Fibroblast of skin of right quadriceps (primary cell): Measurements from ENCODE around the gene RAB14.
"Not testable (repeated sequence)": the region's sequence is repeated elsewhere in the genome, so short reads cannot be mapped to it uniquely, and the experiment has no call there.

ENCODE experiments used
- DNase-seq: peaks from one replicate; pipeline ENCODE4 v3.0.0-alpha.2; 2013

Gene RAB14

DNA sequence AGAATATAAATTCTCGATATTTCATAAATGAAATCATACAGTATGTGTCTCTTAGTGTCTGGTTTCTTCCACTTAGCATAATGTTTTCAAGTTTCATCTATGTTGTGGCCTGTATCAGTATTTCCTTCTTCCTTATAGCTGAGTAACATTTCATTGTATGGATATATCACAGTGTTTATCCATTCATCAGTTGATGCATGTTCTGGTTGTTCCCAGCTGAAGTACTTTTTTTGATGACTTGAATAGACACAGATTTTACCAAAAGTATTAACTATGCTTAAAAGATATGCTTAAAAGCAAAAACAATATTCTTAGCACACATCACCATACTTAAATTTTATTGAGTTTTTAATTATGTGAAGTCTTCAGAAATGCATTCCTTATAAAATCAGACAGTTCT, 12.7 kb downstream of the RAB14 start:
- no peak for DNase-seq

DNA sequence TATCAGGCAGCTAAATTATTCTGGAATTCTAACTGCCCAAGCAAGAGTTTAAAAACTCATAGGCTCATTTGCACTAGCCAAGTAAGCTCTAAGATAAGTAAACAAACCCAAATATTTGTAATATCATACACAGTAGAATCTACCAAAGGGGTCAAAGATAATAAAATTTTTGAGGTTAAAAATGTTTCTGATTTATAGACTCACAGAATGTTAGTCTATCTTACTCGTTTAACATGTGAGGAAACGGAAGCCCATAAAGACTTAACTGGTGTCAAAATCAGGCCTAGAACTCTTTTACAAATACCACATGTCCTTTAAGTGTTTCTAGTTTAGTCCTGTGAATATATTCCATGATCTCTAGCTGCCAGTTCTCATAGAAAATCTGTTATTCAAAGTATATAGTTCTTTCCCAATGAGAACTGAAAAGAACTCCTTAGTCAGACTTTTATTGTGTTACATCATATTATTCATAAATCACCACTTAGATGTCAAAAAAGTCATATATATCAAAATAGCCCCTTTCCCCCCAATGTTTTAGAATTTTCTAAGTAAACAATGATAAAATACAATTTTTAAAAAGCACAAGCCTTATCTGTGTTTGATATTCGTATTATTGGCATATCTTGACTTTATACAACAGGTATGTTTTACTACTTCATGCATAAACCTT, 13.9 kb downstream of the RAB14 start:
- DNase-seq, result peak; percentile 40

DNA sequence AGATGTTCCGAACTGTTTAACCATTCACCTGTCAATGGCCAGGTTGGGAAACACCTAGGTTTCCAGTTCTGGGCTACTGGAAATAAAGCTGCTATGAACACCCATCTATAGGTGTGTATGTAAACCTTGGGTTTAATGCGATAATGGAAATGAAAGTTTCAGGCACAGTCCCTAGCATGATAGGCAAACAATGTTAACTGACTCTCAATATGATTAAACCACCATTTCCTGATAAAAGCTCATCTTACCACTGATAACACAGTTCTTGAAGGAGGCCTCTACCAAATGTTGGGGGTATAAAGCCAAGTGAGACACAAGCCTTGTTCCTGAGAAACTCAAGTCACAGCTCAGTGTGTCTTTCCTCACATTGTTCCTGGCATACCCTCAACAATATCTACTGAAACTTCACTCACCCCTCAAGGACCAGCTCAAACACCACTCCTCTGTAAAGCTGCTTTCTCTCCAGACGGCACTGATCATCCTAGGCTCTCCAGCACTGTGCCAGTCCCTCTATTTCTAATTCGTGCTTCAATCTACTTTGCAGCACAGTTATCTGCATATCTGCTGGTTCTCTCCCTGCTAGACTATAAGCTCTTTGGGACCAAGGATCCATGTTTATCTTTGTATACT, 15.8 kb downstream of the RAB14 start:
- DNase-seq, result no peak

DNA sequence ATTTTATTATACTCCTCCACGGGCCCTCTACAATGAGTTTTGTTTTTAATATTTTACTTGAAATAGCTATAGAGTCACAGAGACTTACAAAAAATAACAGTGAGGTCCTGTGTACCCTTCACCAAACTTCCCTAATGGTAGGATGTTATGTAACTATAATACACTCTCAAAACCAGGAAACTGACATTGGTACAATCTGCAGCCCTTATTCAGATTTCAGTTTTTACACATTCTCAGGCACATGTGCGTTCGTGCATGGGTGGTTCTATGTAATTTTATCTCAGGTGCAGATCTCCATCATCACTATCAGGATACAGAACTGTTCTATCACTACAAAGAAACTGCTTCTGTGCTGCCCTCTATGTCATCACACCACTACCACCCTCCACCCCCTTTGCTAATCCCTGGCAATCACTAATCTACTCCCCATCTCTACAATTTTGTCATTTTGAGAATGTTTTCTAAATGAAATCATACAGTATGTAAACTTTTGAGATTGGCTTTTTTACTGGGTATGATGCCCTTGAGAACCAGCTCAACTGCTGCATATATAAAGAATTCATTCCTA, 16.4 kb downstream of the RAB14 start:
- no peak for DNase-seq

DNA sequence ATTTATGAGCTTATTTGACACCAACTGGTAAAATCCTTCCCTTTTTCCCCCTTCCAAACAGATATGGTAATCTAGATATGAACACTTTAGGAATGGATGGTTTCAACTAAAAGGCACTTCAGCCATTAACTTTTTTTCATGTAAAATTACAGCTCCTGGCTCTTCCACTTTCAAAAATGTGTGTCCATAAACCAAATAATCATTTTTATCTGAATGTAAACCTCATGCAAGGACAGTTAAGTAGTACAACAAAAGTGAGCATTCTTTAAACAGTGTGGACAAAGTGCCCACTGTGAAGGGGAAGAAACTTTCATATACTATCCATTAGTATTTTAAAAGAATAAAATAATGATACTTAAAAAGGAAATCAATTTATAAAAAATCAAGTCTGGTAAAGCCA, 17.2 kb downstream of the RAB14 start:
- DNase-seq, result no peak

DNA sequence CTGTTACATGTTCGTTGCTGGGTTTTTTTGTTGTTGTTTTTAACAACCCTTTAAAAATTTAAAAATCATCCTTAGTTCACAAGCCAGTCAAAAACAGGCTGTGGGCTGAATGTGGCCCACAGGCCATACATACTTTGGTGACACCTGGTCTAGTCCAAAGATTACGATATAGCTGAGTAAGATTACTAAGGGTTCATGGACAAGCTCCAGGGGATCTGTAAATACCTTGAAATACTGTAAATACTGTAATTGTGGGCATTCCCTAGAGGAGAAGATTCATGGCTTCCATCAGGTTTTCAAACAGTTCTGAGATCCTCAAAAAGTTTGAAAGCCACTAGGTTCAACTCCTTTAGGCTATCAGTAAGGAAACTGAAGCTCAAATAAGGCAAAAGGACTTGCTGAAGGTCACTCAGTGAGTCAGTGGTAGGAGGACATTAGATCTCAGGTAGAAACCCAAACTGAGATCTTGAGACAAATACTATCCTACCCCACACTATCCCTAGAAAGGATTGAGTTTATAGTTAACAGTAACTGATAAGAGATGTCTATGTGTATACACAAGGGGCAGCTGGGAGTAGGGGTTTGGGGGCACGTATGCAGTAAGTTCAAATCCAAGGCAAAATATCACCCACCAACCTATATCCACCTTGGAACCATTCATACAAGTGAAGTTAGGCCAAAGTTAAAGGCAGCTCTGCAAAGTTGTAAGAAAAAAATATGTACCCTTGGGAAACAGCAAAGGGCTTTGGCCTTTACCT, 17.8 kb downstream of the RAB14 start:
- DNase-seq, result no peak

DNA sequence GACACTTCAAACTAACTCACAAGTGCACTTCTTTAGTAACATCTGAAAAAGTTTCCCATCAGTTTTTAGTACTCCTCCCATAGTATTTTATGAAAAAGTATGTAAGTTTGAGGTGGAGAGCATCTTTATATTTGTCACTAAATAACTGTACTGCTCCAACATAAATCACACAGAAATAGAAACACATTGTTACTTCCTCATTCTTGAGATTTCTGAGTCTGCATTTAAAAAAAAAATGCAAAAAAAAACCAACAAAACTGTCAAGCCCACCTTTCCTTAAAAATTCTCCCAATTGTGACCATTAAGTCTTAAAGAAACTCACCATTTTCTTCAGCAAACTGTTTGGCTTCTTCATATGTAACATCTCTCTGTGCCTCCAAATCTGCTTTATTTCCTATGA, 18.7 kb downstream of the RAB14 start:
- DNase-seq, result no peak

DNA sequence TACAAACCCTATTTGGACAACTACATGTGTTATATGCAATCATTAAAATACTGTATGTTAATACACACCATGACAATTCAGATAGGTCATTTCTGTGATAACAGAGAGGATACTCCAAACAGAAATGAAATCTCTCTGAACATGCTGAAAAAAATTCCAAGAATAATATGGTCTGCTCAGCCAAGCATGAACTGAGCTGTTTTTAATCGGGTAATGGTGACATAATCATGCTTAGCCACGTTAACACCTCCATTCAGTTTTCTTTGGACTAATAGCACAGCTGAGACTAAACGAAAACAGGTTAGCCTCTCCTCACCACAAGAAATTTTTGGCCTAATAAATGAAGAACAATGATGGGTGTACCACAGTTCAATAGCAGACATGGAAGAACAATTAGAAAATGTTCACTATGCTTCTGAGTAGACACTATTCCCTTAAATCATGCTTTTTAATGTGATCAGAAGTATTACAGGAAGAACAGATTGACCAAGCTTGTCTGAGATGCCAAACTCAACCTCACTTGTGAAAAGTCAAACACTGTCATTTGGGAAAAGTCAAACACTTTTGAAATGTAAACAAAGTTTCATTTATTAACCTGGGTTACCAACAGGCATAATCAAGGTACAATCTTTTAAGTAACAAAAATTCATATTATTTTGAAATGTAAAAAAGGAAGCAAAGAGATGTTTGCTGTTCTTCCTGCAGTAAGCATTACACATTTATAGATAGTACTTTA, 19.4 kb downstream of the RAB14 start:
- DNase-seq, result no peak

DNA sequence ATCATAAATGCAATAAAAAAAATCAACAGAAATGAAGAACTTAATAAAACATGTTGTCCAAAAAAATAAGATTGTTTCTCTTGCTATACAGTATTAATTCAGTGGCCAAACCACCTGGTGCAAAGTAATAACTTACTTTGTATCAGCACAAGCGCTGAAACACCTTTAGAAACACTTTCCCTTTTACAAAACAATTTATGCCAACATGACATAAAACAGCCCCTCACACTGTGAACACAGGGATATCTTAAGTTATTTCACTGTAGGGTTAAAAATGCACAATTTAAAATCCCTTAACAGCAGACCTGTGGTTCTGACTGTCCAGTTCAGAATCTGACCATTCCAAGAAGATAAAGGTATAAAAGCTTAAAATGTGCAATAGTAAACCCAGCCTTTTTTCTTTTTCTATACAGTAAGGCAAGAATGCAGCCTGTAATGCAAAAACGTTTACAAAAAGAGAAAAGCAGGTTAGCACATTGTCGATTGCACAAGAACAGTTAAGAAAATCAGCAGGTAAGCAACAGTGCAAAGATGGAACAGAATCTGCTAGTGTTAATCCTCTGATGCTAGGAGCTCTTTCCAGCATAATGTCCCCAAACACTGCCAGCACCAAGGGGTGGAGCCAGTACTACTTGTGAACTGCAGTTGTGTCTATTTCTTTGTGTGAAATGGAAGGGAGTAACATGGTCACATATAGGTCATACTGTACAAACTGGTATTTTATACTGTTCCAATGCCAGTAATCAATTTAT, 21.6 kb downstream of the RAB14 start:
- no peak for DNase-seq

DNA sequence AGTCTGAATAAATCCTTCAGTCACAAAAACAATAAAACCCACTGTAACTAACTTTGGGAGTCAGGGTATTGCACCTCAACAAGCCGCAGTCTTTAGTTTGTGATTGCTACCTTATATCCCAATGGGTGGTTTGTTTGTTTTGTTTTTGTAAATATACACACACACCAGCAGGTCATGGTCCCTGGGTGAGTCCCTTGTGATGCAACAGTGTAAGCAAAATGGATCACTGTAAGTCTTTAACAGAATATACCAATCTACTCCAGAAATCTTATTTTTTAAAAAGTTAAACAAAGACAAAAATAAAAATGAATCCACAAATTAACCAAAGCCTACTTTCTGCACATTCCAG, 22.3 kb downstream of the RAB14 start:
- DNase-seq, result not testable (repeated sequence)

DNA sequence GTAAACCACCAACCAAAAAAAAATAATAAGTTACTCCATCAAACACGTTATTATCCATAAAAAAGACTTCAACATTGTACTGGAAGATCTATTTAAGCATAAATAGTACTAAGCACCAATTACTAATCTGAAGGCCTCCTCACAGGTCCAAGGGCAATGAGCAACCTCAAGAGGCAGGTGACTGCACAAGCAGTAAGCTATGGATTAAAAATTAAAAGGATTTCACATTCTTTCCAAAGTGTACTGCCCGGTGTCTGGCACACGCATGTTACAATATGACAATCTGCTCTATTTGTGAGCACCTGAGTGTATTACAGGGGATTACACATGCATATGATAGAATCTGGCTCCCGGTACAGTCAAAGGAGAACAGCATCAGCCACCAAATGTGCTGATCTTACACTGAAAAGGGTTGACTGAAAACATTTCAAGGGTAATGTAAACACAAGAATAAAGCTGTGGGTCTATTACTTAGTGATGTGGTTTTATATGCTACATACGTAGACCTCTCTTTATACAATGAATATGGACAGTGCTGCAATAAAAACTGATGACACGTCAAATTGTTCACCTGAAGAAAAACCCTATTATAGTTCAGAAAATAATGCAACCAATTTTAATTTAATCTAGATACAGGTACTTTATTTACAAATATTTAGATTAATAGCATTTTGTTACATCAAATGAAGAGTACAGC, 22.8 kb downstream of the RAB14 start:
- no peak for DNase-seq

DNA sequence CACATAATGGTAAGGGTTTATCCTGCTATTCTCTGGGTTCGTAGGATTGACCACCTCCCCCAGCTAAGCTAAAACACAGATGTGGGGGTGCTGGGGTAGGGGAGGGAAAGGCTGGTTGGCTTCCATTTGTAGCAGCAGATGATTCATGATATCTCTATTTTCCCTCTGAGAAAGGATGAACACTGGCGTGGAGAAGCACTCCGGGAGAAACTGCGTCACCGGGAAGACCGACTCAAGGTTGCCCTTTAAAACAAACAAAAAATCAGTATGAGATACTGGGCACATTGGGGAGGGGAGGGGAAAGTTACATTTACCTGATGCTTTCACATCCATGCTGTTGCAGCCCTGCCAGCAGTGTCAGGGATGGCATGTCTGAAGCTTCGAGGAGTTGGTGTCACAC, 28.2 kb downstream of the RAB14 start:
- DNase-seq, result no peak

DNA sequence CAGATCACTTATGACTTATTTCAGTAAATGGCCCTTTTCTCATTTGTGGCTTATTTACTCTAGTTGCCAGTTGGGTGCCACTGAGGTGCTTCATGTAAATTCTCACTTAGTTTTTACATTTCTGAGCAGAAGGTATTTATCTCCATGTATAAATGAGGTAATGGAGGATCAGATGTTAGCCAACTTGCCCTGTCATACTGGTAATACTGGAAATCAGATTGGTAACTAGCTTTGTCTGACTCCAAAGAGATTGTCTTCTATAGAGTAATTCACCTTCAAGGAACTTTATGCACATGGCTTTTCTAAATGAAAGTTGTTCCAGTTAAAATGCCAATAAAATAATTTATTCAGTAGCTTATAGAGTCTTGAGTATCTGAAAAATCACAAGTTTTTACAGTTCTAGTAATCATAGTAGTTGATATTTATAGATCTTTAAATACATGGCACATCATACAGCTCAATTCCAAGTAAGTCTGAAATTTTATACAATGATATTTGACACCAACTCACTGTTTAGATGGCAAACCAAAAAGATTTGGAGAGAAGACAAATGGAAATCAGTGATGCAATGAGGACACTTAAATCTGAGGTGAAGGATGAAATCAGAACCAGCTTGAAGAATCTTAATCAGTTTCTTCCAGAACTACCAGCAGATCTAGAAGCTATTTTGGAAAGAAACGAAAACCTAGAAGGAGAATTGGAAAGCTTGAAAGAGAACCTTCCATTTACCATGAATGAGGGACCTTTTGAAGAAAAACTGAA, 28.8 kb downstream of the RAB14 start:
- DNase-seq, result no peak

DNA sequence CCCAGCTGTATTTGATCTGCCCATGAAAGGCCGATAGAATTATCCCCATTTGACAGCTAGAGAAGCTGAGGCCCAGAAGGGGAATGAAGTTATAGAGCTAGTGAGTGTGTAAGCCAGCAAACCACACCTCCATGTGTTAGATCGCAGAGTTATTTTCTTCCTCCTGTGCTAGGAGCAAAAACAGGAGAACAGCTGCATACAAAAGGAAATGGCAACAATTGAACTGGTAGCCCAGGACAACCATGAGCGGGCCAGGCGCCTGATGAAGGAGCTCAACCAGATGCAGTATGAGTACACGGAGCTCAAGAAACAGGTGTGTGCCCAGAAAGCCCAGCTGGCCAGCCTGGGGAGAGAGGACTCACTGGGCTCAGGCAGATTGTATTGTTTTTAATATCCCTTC, 30.4 kb downstream of the RAB14 start:
- DNase-seq, result no peak

DNA sequence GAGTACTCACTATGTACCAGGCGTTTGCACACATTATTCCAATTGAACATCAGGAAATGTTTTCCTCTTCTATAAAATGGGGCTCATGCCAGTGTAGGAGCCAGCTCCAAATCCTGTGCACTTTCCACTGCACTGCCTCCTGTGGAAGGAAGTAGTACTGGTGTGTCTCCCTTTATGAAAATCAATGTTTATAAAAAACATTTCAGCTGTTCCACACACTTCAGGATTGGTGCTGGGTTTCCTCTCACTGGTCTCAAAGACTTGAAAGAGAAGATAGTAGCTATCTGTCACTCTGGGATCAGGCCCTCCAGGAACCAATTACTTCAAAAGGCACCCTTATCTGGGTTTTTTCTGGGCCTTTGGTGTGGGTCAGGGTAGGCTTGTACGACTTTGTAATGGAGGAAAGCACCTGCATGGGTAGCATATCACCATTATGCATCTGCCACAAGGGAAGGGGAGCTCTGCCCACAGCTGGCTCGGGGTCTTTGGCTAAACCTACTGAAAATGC, 32.5 kb downstream of the RAB14 start:
- DNase-seq, result no peak

DNA sequence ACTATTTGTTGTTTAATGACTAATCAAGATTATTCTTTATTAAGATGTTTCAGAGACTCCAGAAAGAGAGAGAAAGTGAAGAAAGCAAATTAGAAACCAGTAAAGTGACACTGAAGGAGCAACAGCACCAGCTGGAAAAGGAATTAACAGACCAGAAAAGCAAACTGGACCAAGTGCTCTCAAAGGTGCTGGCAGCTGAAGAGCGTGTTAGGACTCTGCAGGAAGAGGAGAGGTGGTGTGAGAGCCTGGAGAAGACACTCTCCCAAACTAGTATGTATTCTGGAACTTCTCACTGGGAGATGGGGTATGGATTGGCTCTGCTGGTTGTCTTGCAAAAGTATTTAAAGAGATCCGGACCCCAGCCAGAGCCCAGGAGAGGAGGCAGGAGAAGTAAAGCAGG, 33.6 kb downstream of the RAB14 start:
- DNase-seq, result no peak

DNA sequence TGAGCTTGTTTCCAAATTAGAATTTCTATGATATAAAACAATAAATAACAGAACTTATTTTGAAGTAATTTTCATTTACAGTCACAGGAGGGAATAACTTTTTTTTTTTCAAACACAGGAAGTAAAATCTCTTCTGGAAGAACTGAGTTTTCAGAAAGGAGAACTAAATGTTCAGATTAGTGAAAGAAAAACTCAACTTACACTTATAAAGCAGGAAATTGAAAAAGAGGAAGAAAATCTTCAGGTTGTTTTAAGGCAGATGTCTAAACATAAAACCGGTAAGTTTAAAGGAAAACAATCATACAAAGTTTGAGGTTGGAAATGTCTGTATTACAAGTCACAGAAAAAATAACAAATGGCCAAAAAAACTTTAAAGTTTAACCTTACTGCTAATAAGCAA, 41.6 kb downstream of the RAB14 start:
- no peak for DNase-seq

DNA sequence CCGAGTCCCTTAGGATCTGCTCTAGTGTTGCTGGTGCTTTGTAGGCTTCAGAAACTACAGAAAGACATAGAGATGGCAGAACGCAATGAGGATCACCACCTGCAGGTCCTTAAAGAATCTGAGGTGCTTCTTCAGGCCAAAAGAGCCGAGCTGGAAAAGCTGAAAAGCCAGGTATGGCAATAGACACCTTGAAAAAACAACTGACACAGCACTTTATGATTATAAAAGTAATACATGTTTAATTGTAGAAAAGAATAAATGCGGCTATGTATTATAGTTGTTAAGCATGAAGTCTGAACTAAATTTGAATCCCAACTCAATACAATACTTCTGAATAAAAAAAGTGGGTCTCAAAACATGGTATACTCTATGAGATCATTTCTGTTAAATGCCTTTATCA, 43.7 kb downstream of the RAB14 start:
- no peak for DNase-seq

DNA sequence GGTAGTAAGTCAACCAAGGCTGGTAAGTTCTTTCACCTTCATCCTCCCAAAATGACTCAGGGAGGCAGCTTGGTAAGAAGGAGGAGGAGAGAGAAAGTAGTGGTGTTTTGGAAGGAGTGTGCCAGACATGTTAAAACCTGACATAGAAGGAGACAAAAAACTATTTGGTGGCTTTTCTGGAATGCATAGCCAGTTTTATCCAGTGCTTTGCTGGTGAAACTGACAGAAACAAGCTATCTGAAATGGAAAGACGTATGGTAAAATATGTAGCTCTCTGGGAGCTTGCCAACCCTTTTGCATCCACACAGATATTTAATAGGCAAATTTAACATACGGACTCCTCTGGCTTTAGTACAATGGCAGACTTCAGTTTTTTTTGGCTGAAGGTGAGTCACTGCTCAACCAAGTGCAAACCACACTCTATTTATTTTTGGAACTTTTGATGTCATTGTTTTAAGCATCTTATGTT, 45.4 kb downstream of the RAB14 start:
- DNase-seq, result peak; percentile 93

DNA sequence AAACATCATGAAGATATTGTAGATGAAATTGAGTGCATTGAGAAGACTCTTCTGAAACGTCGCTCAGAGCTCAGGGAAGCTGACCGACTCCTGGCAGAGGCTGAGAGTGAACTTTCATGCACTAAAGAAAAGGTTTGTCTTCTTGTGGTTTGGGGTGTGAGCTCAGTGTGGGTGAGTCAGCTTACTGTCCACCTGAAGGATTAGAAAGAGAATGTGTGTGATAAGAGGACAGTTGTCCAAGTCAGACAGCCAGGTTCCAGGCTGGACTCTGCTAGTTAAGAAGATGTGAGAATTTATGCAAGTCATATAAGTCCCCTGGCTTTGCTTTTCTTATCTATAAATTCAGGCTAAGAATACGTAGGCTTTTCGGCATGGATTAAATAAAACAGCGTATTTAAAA, 46.9 kb downstream of the RAB14 start:
- no peak for DNase-seq

DNA sequence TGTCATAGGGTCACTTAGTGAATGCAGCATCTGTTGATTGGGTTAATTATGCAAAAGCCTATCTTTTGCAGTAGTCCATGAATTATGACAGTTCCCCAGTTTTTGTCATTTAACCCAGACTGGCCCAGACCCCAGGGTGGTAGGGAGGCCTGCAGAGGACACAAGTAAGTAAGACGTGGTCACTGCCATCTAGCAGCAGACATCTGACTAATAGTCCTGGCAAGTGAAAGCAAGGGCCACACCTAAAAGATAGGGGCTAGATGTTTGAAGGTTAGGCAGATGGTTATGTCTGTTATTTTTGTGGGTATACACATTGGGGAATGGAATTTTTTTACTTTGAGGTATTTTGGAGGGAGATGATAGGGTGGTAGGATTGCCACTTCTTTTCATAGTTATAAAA, 48.0 kb downstream of the RAB14 start:
- no peak for DNase-seq
